K562 (cell line): ENCODE results near the gene SCP2. TPM values are rescaled to one million over a fixed set of nuclear protein-coding genes. Genes with fewer than 3 reads are reported as not detected.
A peak's percentile ranks its signal among the peaks of the same experiment; 100 is the strongest.

Experiments
- BRD9 ChIP-seq: fragments of 450-650 bp; IDR thresholded peaks from 2 replicates; pipeline ENCODE4 v1.6.1; 2018; ENCODE audit warnings: low read depth; ENCODE audit not compliant: partially characterized antibody
- CCAR2 ChIP-seq: fragments of 200-400 bp; formaldehyde crosslinking; IDR thresholded peaks from 2 replicates; pipeline ENCODE4 v1.6.1; 2017; ENCODE audit warnings: mild to moderate bottlenecking, low read depth, low read length
- E2F6 ChIP-seq, 2 experiments: IDR thresholded peaks; 2 replicates each; pipeline ENCODE4 v1.6.1; 2011; ENCODE audit warnings: borderline replicate concordance in 1 of 2, control low read depth in 1 of 2, low read depth in 1 of 2, low read length in 1 of 2, mild to moderate bottlenecking in 1 of 2, mixed read lengths in 1 of 2, moderate library complexity in 1 of 2; ENCODE audit not compliant: insufficient read depth in 1 of 2, insufficient read length in 1 of 2, poor library complexity in 1 of 2, severe bottlenecking in 1 of 2; ENCODE audit errors: extremely low read depth in 1 of 2
- GABPB1 ChIP-seq: sonication (generic); formaldehyde crosslinking; IDR thresholded peaks from 2 replicates; pipeline ENCODE4 v1.8.0; 2022; ENCODE audit warnings: mild to moderate bottlenecking, missing genetic modification reagents
- HDAC2 ChIP-seq: fragments of 450-650 bp; IDR thresholded peaks from 2 replicates; pipeline ENCODE4 v1.6.1; 2016; ENCODE audit warnings: mild to moderate bottlenecking
- LCOR ChIP-seq: sonication (generic); formaldehyde crosslinking; IDR thresholded peaks from 2 replicates; pipeline ENCODE4 v1.8.0; 2022; ENCODE audit warnings: mild to moderate bottlenecking, missing genetic modification reagents
- MEF2A ChIP-seq: IDR thresholded peaks from 2 replicates; pipeline ENCODE4 v1.6.1; 2011; ENCODE audit warnings: low read depth, mild to moderate bottlenecking, low read length, moderate library complexity; ENCODE audit not compliant: control insufficient read depth
- MYBL2 ChIP-seq, 2 experiments: fragments of 450-650 bp in 1 of 2; sonication (generic) in 1 of 2; formaldehyde crosslinking in 1 of 2; IDR thresholded peaks; 2 replicates each; pipeline versions ENCODE4 v1.6.1 to v1.8.1; 2017 to 2022; ENCODE audit warnings: borderline replicate concordance in 1 of 2, inconsistent platforms in 1 of 2, low read depth in 1 of 2, mild to moderate bottlenecking in 1 of 2, missing genetic modification reagents in 1 of 2, moderate library complexity in 1 of 2
- NCOA2 ChIP-seq, 2 experiments: fragments of 450-650 bp; IDR thresholded peaks; 2 replicates each; pipeline ENCODE4 v1.6.1; 2018; ENCODE audit warnings: mild to moderate bottlenecking in 2 of 2, moderate library complexity in 1 of 2; ENCODE audit not compliant: partially characterized antibody in 2 of 2
- NCOA6 ChIP-seq: fragments of 450-650 bp; IDR thresholded peaks from 2 replicates; pipeline ENCODE4 v1.6.1; 2017; ENCODE audit warnings: mild to moderate bottlenecking
- NFYB ChIP-seq: IDR thresholded peaks from 2 replicates; pipeline ENCODE4 v1.6.1; 2011; ENCODE audit warnings: mild to moderate bottlenecking, moderate library complexity; ENCODE audit not compliant: insufficient read length; ENCODE audit errors: extremely low read depth
- PHF20 ChIP-seq: fragments of 450-650 bp; IDR thresholded peaks from 2 replicates; pipeline ENCODE4 v1.6.1; 2018; ENCODE audit not compliant: partially characterized antibody
- SRSF7 ChIP-seq: fragments of 200-400 bp; formaldehyde crosslinking; optimal IDR thresholded peaks from 2 replicates; pipeline ENCODE3; 2017; ENCODE audit warnings: mild to moderate bottlenecking, low read depth, low read length
- STAG1 ChIP-seq: sonication (generic); formaldehyde crosslinking; IDR thresholded peaks from 2 replicates; pipeline ENCODE4 v1.5.0; 2020; ENCODE audit warnings: missing genetic modification reagents, borderline replicate concordance
- TEAD4 ChIP-seq, 2 experiments: sonication (generic) in 1 of 2; formaldehyde crosslinking in 1 of 2; IDR thresholded peaks; 2 replicates each; pipeline versions ENCODE4 v1.6.1 to v1.8.0; 2012 to 2022; ENCODE audit warnings: borderline replicate concordance in 1 of 2, inconsistent platforms in 1 of 2, low read length in 1 of 2, mild to moderate bottlenecking in 1 of 2, missing genetic modification reagents in 1 of 2
- TFAM ChIP-seq: fragments of 250-450 bp; sonication (Bioruptor Pico); conservative IDR thresholded peaks from 2 replicates; pipeline ENCODE4 v1.5.0; 2021; ENCODE audit warnings: mild to moderate bottlenecking, moderate library complexity
- TGIF2 ChIP-seq: sonication (generic); formaldehyde crosslinking; IDR thresholded peaks from 2 replicates; pipeline ENCODE4 v1.8.1; 2022; ENCODE audit warnings: mild to moderate bottlenecking, missing genetic modification reagents, moderate library complexity
- ZBTB7A ChIP-seq: IDR thresholded peaks from 2 replicates; pipeline ENCODE4 v1.6.1; 2011; ENCODE audit warnings: low read depth, mild to moderate bottlenecking, low read length, moderate library complexity, borderline replicate concordance; ENCODE audit not compliant: control insufficient read depth
- ZC3H11A ChIP-seq: IDR thresholded peaks from 2 replicates; pipeline ENCODE4 v1.6.1; 2012; ENCODE audit warnings: low read depth, low read length, improper control_type of control experiment
- ZNF75A ChIP-seq: fragments of 450-650 bp; formaldehyde crosslinking; IDR thresholded peaks from 2 replicates; pipeline ENCODE4 v1.4.0; 2020; ENCODE audit warnings: mild to moderate bottlenecking
- polyA plus RNA-seq, 8 experiments: library from polyadenylated mRNA; depleted of rRNA in 4 of 8; stranded (reverse) in 5 of 8; unstranded in 3 of 8; fragments of >200 nt; fragmentation: Nextera tagmentation in 2 of 8; fragmentation: Illumina TruSeq in 1 of 8; extraction: Ambion mirVana in 2 of 8; extraction: Trizol in 1 of 8; gene quantifications; 2 replicates each; pipeline versions ENCODE4 v1.2.1 to v1.2.3, GENCODE V29; 2011 to 2014; ENCODE audit warnings: inconsistent platforms in 1 of 8, missing spikeins in 1 of 8
- total RNA-seq, 7 experiments: library from RNA; depleted of rRNA in 6 of 7; stranded (reverse); fragments of >200 nt in 6 of 7; fragmentation: Illumina TruSeq in 2 of 7; extraction: Trizol in 2 of 7; gene quantifications; 2 replicates each; pipeline versions ENCODE4 v1.2.1 to v1.2.3, GENCODE V29; 2011 to 2021; ENCODE audit warnings: low replicate concordance in 1 of 7

The SCP2 gene
- total and polyA plus RNA-seq, 9 of the 15 experiments (the other 6 are each of a cell fraction or from before 2014, with no cell fraction given): 63.8 to 258 (median 106) TPM

GRCh38 chr1:53080769-53081168 lies 153.7 kb downstream of the SCP2 start (continued):
- TF ChIP-seq STAG1 (CRISPR knock-in tag) (no peak), BRD9 (no peak), ZC3H11A (no peak), ZNF75A (CRISPR knock-in tag) (no peak), SRSF7 (no peak), NFYB (no peak), NCOA6 (no peak), LCOR (no peak), HDAC2 (no peak), GABPB1 (CRISPR knock-in tag) (no peak), TEAD4 (IDR thresholded peaks at IDR 0.05; ENCODE audit: low read length) (no peak), TEAD4 (CRISPR knock-in tag; IDR thresholded peaks at IDR 0.05; ENCODE audit: borderline replicate concordance) (0 out of 2 replicates have a peak, but pooled peaks have one; percentile 26), MEF2A (no peak), CCAR2 (no peak), E2F6 (IDR thresholded peaks at IDR 0.05; ENCODE audit: borderline replicate concordance in 1 of 2, extremely low read depth in 1 of 2, insufficient read depth in 1 of 2, insufficient read length in 1 of 2, low read depth in 1 of 2, low read length in 1 of 2, poor library complexity in 1 of 2, severe bottlenecking in 1 of 2) (peak in 1 of 2 experiments; percentile 19), MYBL2 (IDR thresholded peaks at IDR 0.05; ENCODE audit: low read depth) (no peak), MYBL2 (CRISPR knock-in tag; IDR thresholded peaks at IDR 0.05; ENCODE audit: borderline replicate concordance) (no peak), TGIF2 (CRISPR knock-in tag) (no peak), TFAM (CRISPR knock-in tag) (no peak), ZBTB7A (0 out of 2 replicates have a peak, but pooled peaks have one; percentile 15), NCOA2 (IDR thresholded peaks at IDR 0.05; ENCODE audit: partially characterized antibody in 2 of 2) (no peak), PHF20 (no peak)
